H1 (cell line): ENCODE data around the gene ARHGAP22. TPM values are rescaled to one million over a fixed set of nuclear protein-coding genes. Genes with fewer than 3 reads are reported as not detected.

Experiments
- CTCF ChIA-PET: fragments of 300-600 bp; sonication (Branson Sonifier 250); formaldehyde crosslinking; loops from one replicate; lab custom pipeline; 2021; ENCODE audit not compliant: partially characterized antibody; lab: Charles Lee
- POLR2A ChIA-PET: fragments of 300-600 bp; sonication (Branson Sonifier 250); formaldehyde crosslinking; loops from one replicate; lab custom pipeline; 2021; ENCODE audit warnings: inconsistent platforms; ENCODE audit not compliant: partially characterized antibody; lab: Charles Lee
- DNase-seq, 2 experiments: peaks; one replicate each; pipeline versions ENCODE4 v3.0.0 to v3.0.0-alpha.2; 2010 to 2022; ENCODE audit warnings: low spot score in 2 of 2, low read depth in 1 of 2, mixed read lengths in 1 of 2
- FAIRE-seq: peaks from 2 replicates; lab custom pipeline; 2011; peaks lifted over from hg19 to GRCh38; lab: Jason Lieb, UNC
- H2AFZ ChIP-seq: 2 replicates; pipeline ENCODE4 v1.8.1; 2012; ENCODE audit warnings: low read length, inconsistent platforms
- H2AK5ac ChIP-seq: 2 replicates; pipeline ENCODE4 v1.6.1; 2013; ENCODE audit warnings: low read depth, low read length
- H2BK120ac ChIP-seq: replicated peaks from 2 replicates; pipeline ENCODE3; 2013; ENCODE audit warnings: low read depth, low read length, inconsistent platforms
- H2BK12ac ChIP-seq: 2 replicates; pipeline ENCODE4 v1.6.1; 2013; ENCODE audit warnings: low read depth, low read length
- H2BK15ac ChIP-seq: 2 replicates; pipeline ENCODE4 v1.6.1; 2013; ENCODE audit warnings: low read length
- H2BK20ac ChIP-seq: 2 replicates; pipeline ENCODE4 v1.6.1; 2013; ENCODE audit warnings: low read length
- H2BK5ac ChIP-seq: 2 replicates; pipeline ENCODE4 v1.6.1; 2013; ENCODE audit warnings: low read depth, low read length
- H3K14ac ChIP-seq: 2 replicates; pipeline ENCODE4 v1.6.1; 2013; ENCODE audit warnings: inconsistent platforms; ENCODE audit not compliant: insufficient read length
- H3K18ac ChIP-seq: 2 replicates; pipeline ENCODE4 v1.6.1; 2013; ENCODE audit warnings: low read length; ENCODE audit errors: extremely low read depth
- H3K23ac ChIP-seq: 2 replicates; pipeline ENCODE4 v1.6.1; 2013; ENCODE audit warnings: inconsistent platforms; ENCODE audit not compliant: insufficient read length
- H3K23me2 ChIP-seq: 2 replicates; pipeline ENCODE4 v1.6.1; 2013; ENCODE audit warnings: low read depth, low read length
- H3K27ac ChIP-seq: 2 replicates; pipeline ENCODE4 v1.6.1; 2011; ENCODE audit warnings: low read depth, low read length, inconsistent platforms
- H3K27me3 ChIP-seq, 4 experiments: replicated peaks in 1 of 4; 1 replicate in 1 of 4; 2 replicates in 3 of 4; pipeline versions ENCODE4 v1.6.1 to v1.8.1; 2011 to 2013; ENCODE audit warnings: low read length in 3 of 4, mild to moderate bottlenecking in 3 of 4, inconsistent platforms in 2 of 4, mixed read lengths in 2 of 4, moderate library complexity in 1 of 4; ENCODE audit not compliant: control insufficient read depth in 3 of 4, insufficient read depth in 3 of 4; ENCODE audit errors: extremely low read depth in 1 of 4
- H3K36me3 ChIP-seq, 4 experiments: 2 replicates each; pipeline versions ENCODE4 v1.6.1 to v1.8.1; 2011 to 2013; ENCODE audit warnings: mild to moderate bottlenecking in 4 of 4, low read length in 3 of 4, moderate library complexity in 2 of 4, control low read depth in 1 of 4, inconsistent platforms in 1 of 4; ENCODE audit not compliant: insufficient read depth in 4 of 4, control insufficient read depth in 2 of 4
- H3K4ac ChIP-seq: replicated peaks from 2 replicates; pipeline ENCODE3; 2013; ENCODE audit warnings: low read length, low read depth, mixed read lengths, inconsistent platforms; ENCODE audit not compliant: insufficient read length
- H3K4me1 ChIP-seq, 4 experiments: replicated peaks in 1 of 4; 1 replicate in 1 of 4; 2 replicates in 3 of 4; pipeline versions ENCODE4 v1.6.1 to v1.8.1; 2011 to 2013; ENCODE audit warnings: low read length in 3 of 4, inconsistent platforms in 2 of 4, mixed read lengths in 1 of 4; ENCODE audit not compliant: insufficient read depth in 4 of 4, control insufficient read depth in 3 of 4
- H3K4me2 ChIP-seq, 2 experiments: 2 replicates each; pipeline versions ENCODE4 v1.6.1 to v1.8.1; 2011 to 2013; ENCODE audit warnings: low read depth in 2 of 2, low read length in 2 of 2, control low read depth in 1 of 2, inconsistent platforms in 1 of 2, mild to moderate bottlenecking in 1 of 2; ENCODE audit not compliant: insufficient read depth in 1 of 2
- H3K4me3 ChIP-seq, 4 experiments: fragments of 200-600, 300-600 bp in 1 of 4; sonication (generic), shearing (Covaris generic), sonication (Bioruptor Twin) in 1 of 4; 2 replicates each; pipeline versions ENCODE4 v1.5.1 to v1.8.1; 2011 to 2016; ENCODE audit warnings: low read length in 4 of 4, low read depth in 3 of 4, control low read depth in 2 of 4, inconsistent platforms in 2 of 4, mild to moderate bottlenecking in 2 of 4, mixed read lengths in 1 of 4, moderate library complexity in 1 of 4; ENCODE audit not compliant: insufficient read depth in 2 of 4; ENCODE audit errors: extremely low read depth in 1 of 4
- H3K56ac ChIP-seq: replicated peaks from 2 replicates; pipeline ENCODE3; 2013; ENCODE audit warnings: low read depth, mild to moderate bottlenecking, mixed read lengths, low read length, inconsistent platforms; ENCODE audit not compliant: insufficient read length
- H3K79me1 ChIP-seq: 2 replicates; pipeline ENCODE4 v1.6.1; 2013; ENCODE audit warnings: low read depth, low read length, control low read depth
- H3K79me2 ChIP-seq, 2 experiments: 2 replicates each; pipeline versions ENCODE4 v1.6.1 to v1.8.1; 2012 to 2013; ENCODE audit warnings: low read length in 2 of 2, mild to moderate bottlenecking in 2 of 2, inconsistent platforms in 1 of 2; ENCODE audit not compliant: insufficient read depth in 2 of 2, control insufficient read depth in 1 of 2
- H3K9ac ChIP-seq, 4 experiments: replicated peaks in 1 of 4; 1 replicate in 1 of 4; 2 replicates in 3 of 4; pipeline versions ENCODE4 v1.6.1 to v1.8.1; 2011 to 2013; ENCODE audit warnings: low read depth in 3 of 4, low read length in 3 of 4, control low read depth in 2 of 4, mild to moderate bottlenecking in 2 of 4, moderate library complexity in 2 of 4, inconsistent platforms in 1 of 4; ENCODE audit errors: extremely low read depth in 1 of 4
- H3K9me3 ChIP-seq, 2 experiments: 2 replicates each; pipeline versions ENCODE4 v1.6.1 to v1.8.1; 2012 to 2013; ENCODE audit warnings: mild to moderate bottlenecking in 2 of 2, moderate library complexity in 2 of 2, control low read depth in 1 of 2, inconsistent platforms in 1 of 2, low read depth in 1 of 2, low read length in 1 of 2, mixed read lengths in 1 of 2; ENCODE audit not compliant: insufficient read depth in 2 of 2
- H4K20me1 ChIP-seq, 2 experiments: replicated peaks in 1 of 2; 2 replicates each; pipeline versions ENCODE3 to v1.8.1; 2011 to 2013; ENCODE audit warnings: inconsistent platforms in 2 of 2, low read length in 2 of 2, mild to moderate bottlenecking in 1 of 2; ENCODE audit not compliant: insufficient read depth in 2 of 2, control insufficient read depth in 1 of 2
- H4K5ac ChIP-seq: 2 replicates; pipeline ENCODE4 v1.6.1; 2013; ENCODE audit warnings: low read length, low read depth, mixed read lengths, inconsistent platforms; ENCODE audit not compliant: insufficient read length
- H4K8ac ChIP-seq: 2 replicates; pipeline ENCODE4 v1.8.0; 2013; ENCODE audit warnings: mild to moderate bottlenecking, moderate library complexity, low read length, inconsistent platforms; ENCODE audit not compliant: insufficient read depth; ENCODE audit errors: extremely low read depth
- H4K91ac ChIP-seq: replicated peaks from 2 replicates; pipeline ENCODE3; 2013; ENCODE audit warnings: low read length, mixed read lengths, inconsistent platforms; ENCODE audit not compliant: insufficient read length
- SP2 ChIP-seq: IDR thresholded peaks from 2 replicates; pipeline ENCODE4 v1.6.1; 2012; ENCODE audit warnings: mild to moderate bottlenecking, low read length, inconsistent platforms
- WGBS, 2 experiments: shearing (Covaris generic) in 1 of 2; methylation state at CpG; one replicate each; pipeline versions ENCODE4 v1.1.6 to v1.1.7; 2013 to 2015; ENCODE audit warnings: low lambda C conversion rate in 2 of 2, mixed read lengths in 2 of 2, inconsistent platforms in 1 of 2, low coverage in 1 of 2, missing lambda C conversion rate in 1 of 2; ENCODE audit not compliant: insufficient replicate concordance in 2 of 2, insufficient coverage in 1 of 2, insufficient read length in 1 of 2; ENCODE audit errors: extremely low coverage in 1 of 2, missing lambda C conversion rate in 1 of 2; 5-methylcytosine and 5-hydroxymethylcytosine counted together
- polyA plus RNA-seq, 7 experiments: library from polyadenylated mRNA; depleted of rRNA in 3 of 7; stranded (reverse) in 5 of 7; unstranded in 2 of 7; fragments of >200 nt in 5 of 7; fragments of 200-250 nt in 2 of 7; gene quantifications; 1 replicate in 5 of 7; 2 replicates in 1 of 7; 4 replicates in 1 of 7; pipeline versions ENCODE4 v1.2.1 to v1.2.3, GENCODE V29; 2011 to 2013; ENCODE audit warnings: missing spikeins in 2 of 7, mixed read lengths in 2 of 7
- total RNA-seq: library from RNA; stranded (reverse); fragmentation: NEBNext Ultra II Directional; extraction: Animal tissue kit (Norgen Biotek cat#: 25700); gene quantifications from 2 replicates; pipeline ENCODE4 v1.2.1, GENCODE V29; 2021

The ARHGAP22 gene
- total and polyA plus RNA-seq, 2 of the 8 experiments (the other 6 are each of a cell fraction or from before 2014, with no cell fraction given): 3.6 to 11.2 TPM

DNA sequence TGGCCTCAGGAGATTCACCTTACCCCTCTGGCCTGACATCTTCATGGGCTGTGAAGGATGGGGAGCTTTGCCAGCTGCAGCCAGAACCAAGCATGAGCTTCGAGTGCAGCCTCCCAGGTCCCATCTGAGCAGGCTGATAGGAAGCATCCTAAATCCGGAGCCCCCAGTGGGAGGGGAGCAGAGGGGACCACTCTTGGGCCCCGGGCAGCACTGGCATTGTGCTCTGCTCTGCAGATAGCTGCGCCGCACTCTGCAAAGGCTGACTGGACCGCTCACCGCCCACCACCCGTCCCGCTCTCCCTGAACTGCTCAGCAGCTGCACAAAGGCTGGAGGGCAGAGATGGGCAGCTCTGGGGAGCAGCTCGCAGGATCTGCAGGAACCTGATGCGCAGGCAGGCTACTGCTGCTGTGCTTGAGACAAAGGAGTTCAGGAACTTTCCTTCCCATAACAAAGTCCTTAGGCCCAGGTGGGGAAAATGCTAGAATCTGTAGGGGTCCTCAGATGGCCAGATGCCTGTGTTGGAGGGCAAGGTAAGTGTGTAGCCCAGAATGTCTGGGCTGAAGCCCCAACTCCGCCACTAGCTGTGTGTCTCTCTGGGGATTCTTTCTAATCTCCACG lies 51.8 kb downstream of the ARHGAP22 start:
- Histone ChIP-seq H3K56ac (no peak overlapping the region), H2BK20ac (peak overlapping the region; percentile 9; the same call in 1 of the 2 replicates), H2BK120ac (no peak overlapping the region), H3K27me3 (no peaks in the 10 kb centered on the region), H3K4me3 (no peak overlapping the region), H2BK5ac (no peak overlapping the region), H3K9ac (no peak overlapping the region), H4K91ac (no peak overlapping the region), H2AFZ (no peak overlapping the region), H3K23me2 (no peaks in the 10 kb centered on the region), H3K18ac (0 out of 2 replicates have a peak overlapping the region, but pooled peaks have one; percentile 17)
- no peak for TF ChIP-seq SP2
- TF ChIP-seq, all 59 proteins: peak for 0
- H2BK15ac ChIP-seq: no peak overlapping the region
- no peak overlapping the region; the same call in 1 of the 2 replicates for H2BK12ac ChIP-seq
- no peak overlapping the region for H4K5ac ChIP-seq
- H3K79me2 ChIP-seq: no peaks in the 10 kb centered on the region
- no peak overlapping the region for H3K23ac ChIP-seq
- no peak for FAIRE-seq
- H3K36me3 ChIP-seq: no peaks in the 10 kb centered on the region
- no peak overlapping the region for H3K4me2 ChIP-seq
- H3K4me1 ChIP-seq: peaks cover 0 to 9% (median 6%) of the 10 kb centered on the region in 4 experiments; a peak in 4 of 7 replicates
- ChIA-PET POLR2A (interaction anchor here (1.7 kb wide), 1 partner anchor 30 kb away, joined by 4 read pairs; no protein-coding TSS in a partner anchor), CTCF (interaction anchor here (0.6 to 10.2 kb wide), 33 partner anchors 9 to 393 kb away, joined by 3 to 127 read pairs (median 5); partner anchors contain the start of gene ARHGAP22)
- H3K14ac ChIP-seq: no peak overlapping the region
- no peaks in the 10 kb centered on the region for H4K20me1 ChIP-seq
- no peak for DNase-seq
- no peaks in the 10 kb centered on the region for H3K79me1 ChIP-seq
- H3K4ac ChIP-seq: no peak overlapping the region
- no peak overlapping the region for H4K8ac ChIP-seq
- no peak overlapping the region for H3K27ac ChIP-seq
- H2AK5ac ChIP-seq: no peak overlapping the region
- H3K9me3 ChIP-seq: no peaks in the 10 kb centered on the region; a peak in 1 of 4 replicates
- WGBS, 2 experiments: 87% methylated on average over 13 of the region's 13 CpGs; no CpG with 5 or more reads in 1 of the 2 experiments
